ENCODE data around the gene NAALADL2. TPM values are rescaled to one million over a fixed set of nuclear protein-coding genes. Genes with fewer than 3 reads are reported as not detected.

The NAALADL2 gene
- total and polyA plus RNA-seq, 2 of the 4 experiments (the other 2 are of a cell fraction) = 3.8 to 19.2 TPM

- Histone ChIP-seq H3K36me3 (ENCODE audit: control insufficient read depth, insufficient read depth, low read length) (no peaks in the 10 kb centered on the region), H3K27me3 (ENCODE audit: control insufficient read depth, insufficient read depth, low read length) (no peaks in the 10 kb centered on the region), H3K9me1 (ENCODE audit: insufficient read depth, low read length) (no peaks in the 10 kb centered on the region), H4K20me1 (ENCODE audit: insufficient read depth, low read length) (no peaks in the 10 kb centered on the region), H3K9ac (ENCODE audit: low read depth, low read length) (no peak overlapping the region), H2BK20ac (ENCODE audit: low read depth, low read length) (peak overlapping the region; percentile 64), H2BK5ac (ENCODE audit: low read depth, low read length, poor library complexity, severe bottlenecking) (peak overlapping the region; percentile 50), H2BK15ac (ENCODE audit: low read depth, low read length) (no peak overlapping the region), H3K4me3 (ENCODE audit: insufficient read depth, low read depth, low read length) (no peak overlapping the region), H2BK120ac (ENCODE audit: low read depth, low read length) (peak overlapping the region; percentile 12), H2AK9ac (replicated peaks; ENCODE audit: low read depth, low read length, poor library complexity) (no peak overlapping the region), H2AK5ac (ENCODE audit: low read depth, low read length) (no peak overlapping the region), H3K4me1 (ENCODE audit: control insufficient read depth, insufficient read depth, low read length) (no peaks in the 10 kb centered on the region; the same call in 1 of the 2 replicates), H3K14ac (replicated peaks; ENCODE audit: low read depth, low read length) (no peak overlapping the region), H3K56ac (ENCODE audit: extremely low read depth, insufficient read depth, low read length) (no peak overlapping the region), H3K23ac (ENCODE audit: low read depth, low read length) (no peak overlapping the region), H3K4me2 (ENCODE audit: low read depth, low read length) (no peak overlapping the region), H4K8ac (ENCODE audit: low read depth in 2 of 2, low read length in 2 of 2) (peak overlapping the region in 1 of 2 experiments; percentile 4; a peak in 1 of 4 replicates), H3K18ac (ENCODE audit: low read depth, low read length) (peak overlapping the region; percentile 2; the same call in 1 of the 2 replicates), H3K4ac (ENCODE audit: low read depth, low read length) (peak overlapping the region; percentile 8; the same call in 1 of the 2 replicates), H3K79me1 (ENCODE audit: low read depth in 1 of 2, low read length in 2 of 2) (no peaks in the 10 kb centered on the region), H3K27ac (ENCODE audit: insufficient read depth, low read length) (no peak overlapping the region), H2AFZ (replicated peaks; ENCODE audit: low read length, poor library complexity) (no peak overlapping the region), H3K9me3 (ENCODE audit: control insufficient read depth, insufficient read depth, low read length) (no peaks in the 10 kb centered on the region), H4K5ac (ENCODE audit: low read depth, low read length) (peak overlapping the region; percentile 16; the same call in 1 of the 2 replicates), H4K91ac (ENCODE audit: insufficient read depth, low read depth, low read length) (peak overlapping the region; percentile 34; the same call in 1 of the 2 replicates)
- in situ Hi-C loops (cut with MboI; ENCODE audit: low sequenced_read_pairs) = no loop called here
- CTCF ChIA-PET = interaction anchor here (0.6 kb wide), 1 partner anchor 88 kb away, joined by 4 read pairs; no protein-coding TSS in a partner anchor
- no peak for TF ChIP-seq CEBPB (IDR thresholded peaks at IDR 0.05; ENCODE audit: low read depth, low read length)
- TF ChIP-seq CTCF (conservative IDR thresholded peaks at IDR 0.05; ENCODE audit: low read depth, low read length) = no peak
- TF ChIP-seq MAFK (IDR thresholded peaks at IDR 0.05; ENCODE audit: low read depth, low read length) = no peak
- TF ChIP-seq USF2 (IDR thresholded peaks at IDR 0.05; ENCODE audit: low read depth, low read length) = no peak
- BruUV-seq (replicated peaks) = no TSS peak
- DNase-seq (peak; percentile 72), ATAC-seq (ENCODE audit: low read depth) (peak; percentile 69)
- dilution Hi-C loops (cut with HindIII; ENCODE audit: low sequenced_read_pairs, unreplicated experiment) = no loop called here
- POLR2A ChIA-PET (ENCODE audit: unreplicated experiment) = no interaction called here
- intact Hi-C loops (cut with micrococcal nuclease) = no loop called here
These were observed 245.9 kb downstream of the NAALADL2 start for GRCh38 chr3:175105066-175105465.

Data from IMR-90 (cell line).